Glomerular visceral epithelial cell (primary cell): ENCODE data around the gene PCSK4.
A peak's percentile ranks its signal among the peaks of the same experiment; 100 is the strongest.
"Not testable (repeated sequence)": the region's sequence is repeated elsewhere in the genome, so short reads cannot be mapped to it uniquely, and the experiment has no call there.

Experiments
- DNase-seq: peaks from one replicate; pipeline ENCODE4 v3.0.0-alpha.2; 2016; ENCODE audit errors: extremely low spot score

The PCSK4 gene

DNA sequence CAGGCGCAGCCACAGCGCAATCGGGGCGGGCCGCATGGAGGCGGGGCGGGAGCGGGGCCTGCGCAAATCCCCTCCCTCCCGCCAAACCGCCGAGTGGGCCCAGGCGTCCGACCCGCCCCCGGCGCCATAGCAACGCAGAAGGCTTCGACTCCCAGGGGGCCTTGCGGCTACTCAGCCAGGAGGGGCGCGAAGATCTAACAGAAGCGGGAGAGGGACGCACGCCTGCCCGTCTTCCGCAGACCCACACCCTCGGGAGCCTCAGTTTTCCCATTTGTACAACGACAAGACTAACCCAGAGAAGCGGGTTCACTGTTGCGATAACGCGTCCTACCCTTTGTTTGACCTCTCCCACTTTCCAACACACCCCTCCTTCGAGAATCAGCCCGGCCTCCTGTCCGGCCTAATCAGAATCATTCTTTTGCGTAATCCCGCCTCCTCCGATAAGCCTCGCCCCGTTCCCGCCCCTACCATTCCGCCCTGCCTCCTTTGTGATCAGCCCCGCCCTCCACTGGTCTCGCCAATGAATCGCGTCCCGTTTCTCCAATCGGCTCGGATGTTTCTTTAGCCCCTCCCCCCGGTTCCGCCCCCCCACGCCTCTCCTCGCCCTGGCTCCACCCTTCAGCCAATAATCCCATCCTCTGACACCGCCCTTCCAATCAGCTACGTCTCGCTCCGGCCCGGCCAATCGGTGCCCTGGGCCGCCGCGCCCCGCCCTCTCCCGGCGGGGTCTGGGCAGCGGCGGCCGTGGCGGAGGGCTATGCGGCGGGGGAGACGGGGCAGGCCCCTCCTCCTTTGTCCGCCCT, at the start of gene PCSK4:
Gene PCSK4, minus strand, starts transcription at position 40 of the 803 bp plus-strand sequence. Its CDS starts 4 bp downstream, at position 36.
- peak; percentile 100 for DNase-seq

DNA sequence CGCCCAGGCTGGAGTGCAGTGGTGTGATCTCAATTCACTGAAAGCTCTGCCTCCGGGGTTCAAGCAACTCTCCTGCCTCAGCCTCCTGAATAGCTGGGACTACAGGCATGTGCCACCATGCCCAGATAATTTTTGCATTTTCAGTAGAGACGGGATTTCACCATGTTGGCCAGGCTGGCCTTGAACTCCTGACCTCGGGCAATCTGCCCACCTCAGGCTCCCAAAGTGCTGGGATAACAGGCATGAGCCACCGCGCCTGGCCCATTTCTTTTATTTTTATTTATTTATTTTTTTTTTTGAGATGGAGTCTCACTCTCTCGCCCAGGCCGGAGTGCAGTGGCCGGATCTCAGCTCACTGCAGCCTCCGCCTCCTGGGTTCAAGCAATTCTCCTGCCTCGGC, 49.6 kb upstream of the PCSK4 start:
- not testable (repeated sequence) for DNase-seq

DNA sequence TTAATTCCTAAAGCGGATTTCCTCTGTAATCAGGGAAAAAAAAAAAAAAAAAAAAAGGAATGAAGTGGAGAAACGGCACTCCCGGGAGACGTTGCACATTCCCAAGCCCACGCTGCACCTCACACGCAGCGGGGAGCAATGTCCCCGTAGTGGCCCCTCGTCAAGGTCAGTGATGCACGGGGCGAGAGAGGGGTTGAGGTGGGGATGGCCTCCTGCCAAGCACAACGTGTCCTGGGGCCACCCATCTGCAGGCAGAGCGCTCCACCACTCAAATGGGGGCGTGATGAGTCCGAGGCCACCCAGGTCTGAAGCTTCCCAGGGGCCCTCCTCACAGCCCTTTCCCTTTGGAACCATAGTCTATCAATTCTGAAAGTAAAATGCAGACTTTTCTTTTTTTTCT, 48.8 kb upstream of the PCSK4 start:
- DNase-seq: no peak

DNA sequence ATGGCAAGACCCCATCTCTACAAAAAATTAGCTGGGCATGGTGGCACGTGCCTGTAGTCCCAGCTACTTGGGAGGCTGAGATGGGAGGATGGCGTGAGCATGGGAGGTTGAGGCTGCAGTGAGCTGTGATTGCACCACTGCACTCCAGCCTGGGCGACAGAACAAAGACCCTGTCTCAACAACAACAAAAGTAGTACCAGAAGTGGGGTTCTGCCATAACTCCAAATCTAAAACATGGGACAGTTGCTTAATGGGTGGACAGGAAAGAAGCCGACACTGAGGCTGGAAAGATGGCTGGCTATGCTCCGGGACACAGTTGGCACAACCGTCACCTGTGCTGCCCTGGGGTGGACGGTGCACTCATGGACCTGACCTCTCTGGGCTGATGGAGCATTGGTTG, 45.5 kb upstream of the PCSK4 start:
- DNase-seq: not testable (repeated sequence)

DNA sequence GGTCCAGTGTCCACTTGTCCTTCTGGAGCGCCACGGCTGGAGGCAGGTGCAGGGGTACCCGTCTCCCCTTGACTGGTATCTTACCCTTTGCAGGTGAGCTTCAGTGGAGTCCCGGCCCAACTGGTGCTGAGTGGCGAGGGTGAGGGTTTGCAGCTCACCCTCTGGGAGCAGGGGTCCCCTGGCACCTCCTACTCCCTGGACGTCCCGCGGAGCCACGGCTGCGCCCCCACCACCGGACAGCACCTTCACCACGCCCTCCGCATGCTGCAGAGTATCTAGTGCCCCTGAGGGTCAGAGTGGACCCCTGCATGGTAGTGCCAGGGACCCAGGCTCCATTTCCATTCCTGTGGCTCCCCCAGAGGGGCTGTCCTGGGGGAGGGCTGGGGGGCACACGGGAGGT, 44.8 kb upstream of the PCSK4 start:
- no peak for DNase-seq

DNA sequence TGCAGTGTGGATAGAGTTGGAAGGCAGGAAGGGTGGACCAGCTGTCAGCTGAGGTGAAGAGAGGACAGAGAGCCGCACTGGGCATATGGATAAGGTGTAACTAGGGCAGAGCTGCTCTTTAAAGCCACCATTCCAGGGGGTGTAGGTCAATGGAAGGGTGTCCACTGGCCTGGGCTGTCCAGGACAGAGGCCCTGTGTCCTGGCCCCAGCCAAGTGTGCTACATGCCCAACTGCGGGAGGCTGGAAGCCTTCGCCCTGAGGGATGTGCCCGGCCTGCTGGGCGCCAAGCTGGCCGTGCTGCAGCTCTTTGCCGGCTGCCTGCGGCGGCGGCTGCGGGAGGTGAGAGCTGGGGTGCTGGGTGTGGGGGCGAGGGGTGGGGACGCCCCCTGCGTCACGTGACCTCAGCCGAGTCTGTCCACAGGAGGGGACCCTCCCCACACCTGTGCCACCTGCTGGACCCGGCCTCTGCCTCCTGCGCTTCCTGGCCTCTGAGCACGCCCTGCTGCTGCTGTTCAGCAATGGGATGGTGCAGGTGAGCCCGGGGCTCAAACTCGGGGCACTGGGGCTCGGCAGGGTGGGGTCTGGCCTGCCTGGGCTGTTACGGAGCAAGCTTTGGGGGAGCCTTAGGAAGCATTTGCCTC, 43.5 kb upstream of the PCSK4 start:
- DNase-seq: no peak

DNA sequence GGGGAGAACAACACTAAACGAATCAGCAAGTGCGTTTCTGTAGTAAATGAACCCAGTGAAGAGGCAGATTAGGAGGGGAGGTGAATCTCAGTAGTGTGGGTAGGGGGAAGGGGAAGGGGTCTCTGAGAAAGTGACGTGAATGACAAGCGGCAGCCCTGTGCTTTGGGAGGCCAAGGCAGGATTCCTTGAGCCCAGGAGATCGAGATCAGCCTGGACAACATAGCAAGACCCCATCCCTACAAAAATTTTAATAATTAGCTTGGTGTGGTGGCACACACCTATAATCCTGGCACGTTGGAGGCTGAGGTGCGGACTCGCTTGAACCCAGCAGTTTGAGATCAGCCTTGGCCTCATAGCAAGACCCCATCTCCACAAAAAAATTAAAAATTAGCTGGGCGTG, 41.9 kb upstream of the PCSK4 start:
- no peak for DNase-seq

DNA sequence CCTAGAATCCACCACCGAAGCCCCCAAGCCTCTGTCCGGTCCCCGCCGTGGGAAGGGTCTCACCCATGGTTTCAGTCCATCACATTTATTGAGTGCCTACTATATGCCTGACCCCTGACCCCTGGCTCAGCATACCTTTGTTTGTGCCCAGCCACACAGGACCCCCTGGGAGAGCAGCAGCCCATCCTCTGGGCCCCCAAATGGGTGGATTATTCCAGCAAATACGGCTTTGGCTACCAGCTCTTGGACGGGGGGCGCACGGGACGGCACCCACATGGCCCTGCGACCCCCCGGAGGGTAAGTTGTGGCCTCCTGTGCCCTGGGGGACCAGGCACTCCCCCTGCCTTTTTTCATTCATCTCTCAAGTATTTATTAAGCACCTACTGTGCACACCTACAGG, 41.4 kb upstream of the PCSK4 start:
- DNase-seq: no peak

DNA sequence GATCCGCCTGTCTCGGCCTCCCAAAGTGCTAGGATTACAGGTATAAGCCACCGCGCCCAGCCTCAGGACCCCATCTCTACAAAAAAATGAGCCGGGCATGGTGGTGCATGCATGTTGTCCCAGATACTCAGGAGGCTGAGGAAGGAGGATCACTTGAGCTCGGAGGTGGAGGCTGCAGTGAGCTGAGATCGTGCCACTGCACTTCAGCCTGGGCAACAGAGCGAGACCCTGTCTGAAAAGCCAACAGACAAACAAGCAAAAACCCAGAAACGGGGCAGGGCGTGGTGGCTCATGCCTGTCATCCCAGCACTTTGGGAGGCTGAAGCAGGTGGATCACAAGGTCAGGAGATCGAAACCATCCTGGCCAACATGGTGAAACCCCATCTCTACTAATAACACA, 40.7 kb upstream of the PCSK4 start:
- DNase-seq: not testable (repeated sequence)

DNA sequence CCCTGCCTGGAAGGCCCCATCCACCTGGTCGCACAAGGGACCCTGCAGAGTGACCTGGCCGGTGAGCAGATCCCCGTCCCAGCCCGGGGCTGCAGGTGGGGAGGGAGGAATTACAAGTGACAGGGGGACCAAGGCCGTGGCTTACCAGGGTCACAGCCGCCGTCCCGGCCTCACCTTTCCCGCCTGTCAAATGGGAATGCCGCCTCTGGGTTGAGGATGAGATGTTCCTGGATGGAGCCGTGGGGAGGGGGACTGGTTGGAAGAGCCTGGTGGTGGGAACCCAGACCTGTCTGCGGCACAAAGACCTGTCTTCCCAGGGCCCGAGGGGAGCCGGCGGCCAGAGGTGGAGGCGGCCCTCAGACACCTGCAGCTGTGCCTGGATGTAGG, 39.3 kb upstream of the PCSK4 start:
- no peak for DNase-seq

DNA sequence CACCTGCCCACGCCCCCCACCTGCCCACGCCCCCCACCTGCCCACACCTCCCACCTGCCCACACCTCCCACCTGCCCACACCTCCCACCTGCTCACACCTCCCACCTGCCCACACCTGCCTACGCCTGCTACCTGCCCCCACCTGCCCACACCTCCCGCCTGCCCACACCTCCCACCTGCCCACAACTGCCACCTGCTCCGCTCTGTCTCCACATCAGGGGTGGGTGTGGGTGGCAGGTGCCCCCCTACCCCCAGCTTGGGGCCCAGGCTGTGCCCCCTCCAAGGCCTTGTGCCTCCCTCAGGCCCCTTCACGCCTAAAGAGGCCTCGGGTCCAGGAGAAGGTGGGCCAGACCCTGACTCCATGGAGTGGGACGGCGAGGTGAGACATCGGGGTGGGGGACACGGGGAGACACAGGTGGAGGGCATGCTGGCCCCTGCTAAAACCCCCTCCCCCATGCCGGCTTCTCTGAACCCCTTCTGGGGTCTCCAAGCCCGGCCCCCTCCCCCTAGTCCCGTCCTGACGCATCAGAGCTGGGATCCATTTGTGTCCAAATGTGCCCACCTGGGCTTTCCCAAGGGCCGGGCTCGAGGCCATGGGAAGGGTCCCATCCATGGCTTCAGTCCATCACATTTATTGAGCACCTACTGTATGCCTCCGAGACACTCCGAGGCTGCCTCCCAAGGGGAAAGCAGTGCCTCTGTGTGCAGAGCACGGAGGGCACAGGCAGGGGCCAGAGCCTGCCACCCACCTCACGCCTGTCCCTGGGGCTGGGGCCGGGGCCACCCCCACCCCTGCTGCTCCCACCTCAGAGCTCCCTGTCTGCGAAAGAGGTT, 38.7 kb upstream of the PCSK4 start:
- DNase-seq: no peak

DNA sequence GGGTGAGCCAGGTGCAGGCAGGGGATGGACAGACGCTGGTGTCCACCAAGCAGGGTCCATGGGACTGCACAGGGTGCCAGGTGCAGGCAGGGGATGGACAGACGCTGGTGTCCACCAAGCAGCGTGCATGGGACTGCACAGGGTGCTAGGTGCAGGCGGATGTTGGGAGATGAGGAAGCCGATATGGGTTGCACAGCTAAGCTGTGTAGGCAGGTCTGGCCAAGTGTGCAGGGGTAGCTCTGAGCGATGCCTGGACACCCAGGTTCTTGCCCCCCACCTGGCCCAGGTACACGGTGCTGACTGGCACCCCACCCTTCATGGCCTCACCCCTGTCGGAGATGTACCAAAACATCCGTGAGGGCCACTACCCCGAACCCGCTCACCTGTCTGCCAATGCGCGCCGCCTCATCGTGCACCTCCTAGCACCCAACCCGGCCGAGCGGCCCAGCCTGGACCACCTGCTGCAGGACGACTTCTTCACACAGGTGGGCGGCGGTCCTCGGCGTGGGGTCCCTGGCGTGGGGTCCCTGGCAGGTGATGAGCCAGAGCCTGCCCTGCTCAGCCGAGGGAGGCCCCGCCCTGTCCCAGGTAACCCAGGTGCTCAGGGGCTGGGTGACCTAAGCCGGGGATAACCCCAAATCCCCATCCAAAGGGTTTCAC, 37.6 kb upstream of the PCSK4 start:
- DNase-seq: no peak

DNA sequence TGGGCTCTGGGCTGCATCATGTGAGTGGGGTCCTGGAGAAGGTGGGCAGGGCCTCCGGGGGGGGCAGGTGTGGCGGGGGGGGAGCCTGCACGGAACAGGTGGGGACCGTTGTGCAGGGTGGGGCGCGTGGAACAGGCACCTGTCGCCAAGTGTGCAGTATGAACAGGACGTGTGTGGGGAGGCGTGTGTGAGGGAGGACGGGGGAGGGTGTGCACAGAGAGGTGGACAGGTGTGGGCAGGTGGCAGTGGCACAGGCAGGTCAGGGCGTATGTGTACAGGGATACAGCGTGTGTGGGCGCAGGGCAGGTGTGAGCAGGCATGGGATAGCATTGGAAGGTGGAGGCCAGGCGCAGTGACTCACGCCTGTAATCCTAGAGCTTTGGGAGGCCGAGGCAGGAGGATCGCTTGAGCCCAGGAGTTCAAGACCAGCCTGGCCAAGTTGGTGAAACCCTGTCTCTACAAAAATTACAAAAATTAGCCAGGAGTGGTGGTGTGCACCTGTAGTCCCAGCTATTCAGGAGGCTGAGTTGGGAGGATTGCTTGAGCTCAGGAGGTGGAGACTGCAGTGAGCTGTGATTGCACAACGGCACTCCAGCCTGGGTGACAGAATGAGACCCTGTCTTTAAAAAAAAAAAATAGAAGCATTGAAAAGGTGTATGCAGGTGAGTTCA, 37.0 kb upstream of the PCSK4 start:
- DNase-seq: no peak

DNA sequence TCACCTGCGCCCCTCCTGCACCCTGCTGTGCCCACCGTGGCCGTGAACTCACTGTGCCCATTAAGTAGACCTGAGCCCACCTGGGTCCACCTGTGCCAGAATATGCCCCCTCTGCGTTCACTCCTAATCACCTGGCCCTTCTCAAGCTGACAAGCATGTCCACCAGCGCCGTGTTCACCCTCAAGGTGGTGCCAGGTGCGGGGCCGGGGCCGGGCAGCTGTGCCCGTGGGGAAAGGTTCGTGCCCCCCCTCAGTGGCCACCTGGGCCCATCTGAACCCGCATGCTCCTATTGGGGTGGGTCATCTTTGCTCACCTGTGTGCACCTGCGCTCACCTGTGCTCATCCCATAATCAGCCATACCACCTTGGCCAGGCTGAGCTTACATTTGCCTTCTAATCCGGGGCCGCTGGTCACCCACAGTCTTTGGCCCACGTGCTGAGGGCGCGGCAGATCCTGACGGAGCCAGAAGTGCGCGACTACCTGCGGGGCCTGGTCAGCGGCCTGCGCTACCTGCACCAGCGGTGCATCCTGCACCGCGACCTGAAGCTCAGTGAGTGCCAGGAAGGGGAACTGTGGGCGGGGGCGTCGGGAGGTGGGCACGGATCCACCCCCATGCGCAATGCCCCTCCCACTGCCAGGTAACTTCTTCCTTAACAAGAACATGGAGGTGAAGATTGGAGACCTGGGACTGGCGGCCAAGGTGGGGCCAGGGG, 36.1 kb upstream of the PCSK4 start:
- DNase-seq: no peak

DNA sequence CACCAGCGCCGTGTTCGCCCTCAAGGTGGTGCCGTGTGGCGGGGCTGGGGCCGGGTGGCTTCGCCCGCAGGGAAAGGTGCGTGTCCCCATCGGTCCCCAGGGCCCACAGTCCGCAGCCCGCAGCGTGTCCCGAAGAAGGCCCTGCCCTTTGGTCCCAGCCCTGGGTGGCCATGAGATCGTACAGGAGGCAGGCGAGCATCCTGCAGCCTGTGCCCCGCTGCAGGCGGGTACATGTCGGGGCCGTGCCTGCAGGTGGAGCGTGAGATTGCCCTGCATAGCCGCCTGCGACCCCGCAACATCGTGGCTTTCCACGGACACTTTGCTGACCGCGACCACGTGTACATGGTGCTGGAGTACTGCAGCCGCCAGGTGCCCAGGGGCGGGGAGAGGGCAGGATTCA, 35.2 kb upstream of the PCSK4 start:
- no peak for DNase-seq

DNA sequence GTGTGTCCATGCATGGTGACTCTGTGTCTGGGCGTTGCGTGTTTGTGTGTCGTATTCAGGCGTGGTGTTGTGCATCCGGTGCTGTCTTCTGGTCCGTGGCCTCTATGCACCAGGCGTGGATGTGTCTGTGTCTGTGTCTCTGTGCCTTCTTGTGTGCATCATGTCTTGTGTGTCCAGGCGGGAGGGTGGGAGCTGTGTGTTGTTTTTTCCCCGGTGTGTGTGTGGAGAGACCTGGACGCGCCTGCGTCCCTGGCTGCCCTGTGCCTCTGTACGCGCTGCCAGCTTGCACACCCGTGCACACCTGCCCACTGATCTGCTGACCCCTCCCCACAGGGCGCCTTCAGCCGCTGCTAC, 34.8 kb upstream of the PCSK4 start:
- no peak for DNase-seq

DNA sequence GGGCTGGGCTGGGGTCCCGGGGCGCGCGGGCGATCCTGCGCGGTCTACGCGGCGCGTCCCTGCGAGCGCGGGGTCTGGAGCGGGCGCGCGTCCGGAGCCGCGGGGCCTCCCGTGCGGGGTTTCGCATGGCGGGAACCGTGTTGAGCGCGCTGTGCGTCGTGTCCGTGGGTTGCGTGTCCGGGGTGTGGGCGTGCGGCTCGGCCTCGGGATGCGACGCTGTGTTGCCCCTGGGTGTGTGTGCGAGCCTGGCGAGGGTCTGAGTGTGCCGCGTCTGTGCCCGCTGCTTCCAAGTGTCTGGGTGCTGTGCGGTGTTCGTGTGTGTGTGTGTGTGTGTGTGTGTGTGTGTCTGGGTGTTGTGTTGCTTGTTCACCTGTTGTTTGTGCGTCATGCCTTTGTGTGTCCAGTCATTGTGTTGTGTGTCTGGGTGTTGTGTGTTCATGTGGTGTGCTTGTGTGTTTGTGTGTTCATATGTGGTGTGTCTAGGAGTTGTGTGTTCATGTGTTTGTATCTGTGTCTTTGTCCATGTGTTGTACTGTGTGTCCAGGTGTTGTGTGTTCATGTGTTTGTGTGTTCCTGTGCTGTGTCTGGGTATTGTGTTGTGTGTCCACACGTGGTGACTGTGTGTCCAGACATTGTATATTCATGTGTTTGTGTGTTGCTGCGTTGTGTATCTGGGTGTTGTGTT, 34.3 kb upstream of the PCSK4 start:
- DNase-seq: no peak

DNA sequence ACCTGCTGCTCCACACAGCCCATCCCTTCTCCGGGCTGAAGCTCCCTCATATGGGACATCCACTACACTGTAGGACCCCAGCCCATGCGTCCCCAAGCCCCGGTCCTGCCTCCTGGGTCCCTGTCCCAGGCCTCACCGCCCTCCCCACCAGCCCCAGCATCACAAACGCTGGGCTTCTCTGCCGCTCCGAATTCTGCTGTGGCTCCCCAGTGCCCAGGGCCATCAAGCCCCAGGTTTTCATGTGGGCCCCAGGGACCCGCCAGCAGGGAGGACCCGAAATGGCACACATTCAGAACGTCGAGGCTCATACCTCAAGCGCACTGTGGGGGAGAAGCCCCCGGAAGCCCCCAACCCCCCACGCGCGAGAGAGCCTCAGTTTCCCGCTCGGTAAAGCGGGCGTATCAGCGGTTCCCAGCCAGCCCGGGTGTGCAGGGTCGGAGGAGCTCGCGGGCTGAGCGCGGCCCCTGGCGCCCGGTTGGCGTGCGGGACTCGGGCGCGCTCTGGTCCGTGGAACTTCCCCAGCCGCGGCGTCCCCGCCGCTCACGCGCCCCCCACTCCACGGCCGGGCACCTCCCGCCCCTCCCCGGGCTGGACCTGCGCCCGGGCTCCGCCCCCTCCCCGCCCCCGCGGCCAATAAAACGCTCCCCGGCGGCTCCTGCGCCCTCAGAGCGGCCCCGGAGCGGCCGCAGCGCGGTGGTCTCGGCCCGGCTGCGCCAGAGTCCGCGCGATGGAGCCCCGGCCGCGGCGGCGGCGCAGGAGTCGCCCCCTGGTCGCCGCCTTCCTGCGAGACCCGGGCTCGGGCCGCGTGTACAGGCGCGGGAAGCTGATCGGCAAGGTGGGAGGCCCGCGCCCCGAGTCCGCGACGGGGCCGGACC, 33.5 kb upstream of the PCSK4 start, which contains the start of gene PLK5:
Gene PLK5, plus strand, starts transcription at position 666 of the 875 bp plus-strand sequence. CDS start 2,920 bp downstream, outside the sequence.
- DNase-seq: no peak

DNA sequence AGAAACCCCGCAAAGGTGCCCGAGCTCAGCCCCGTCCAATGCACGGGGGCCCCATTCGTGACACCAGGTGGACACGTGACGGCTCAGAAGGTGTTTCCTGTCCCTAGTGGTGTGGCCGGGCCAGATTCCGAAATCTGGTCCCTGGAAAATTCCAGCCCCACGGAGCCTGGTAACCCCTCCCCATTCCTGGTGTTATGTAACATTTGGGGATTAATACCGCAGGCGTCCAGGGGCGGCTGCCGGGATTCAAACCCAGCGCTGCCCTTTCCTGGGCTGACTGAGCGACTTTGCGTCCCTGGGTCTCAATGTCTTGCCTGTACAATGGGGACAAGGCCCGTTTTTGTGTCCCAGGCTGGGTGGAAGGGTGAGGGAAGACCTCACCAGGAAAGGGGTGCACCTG, 32.7 kb upstream of the PCSK4 start:
- DNase-seq: no peak
